ENCODE measurements around the gene LYSMD2.

Gene LYSMD2

DNA sequence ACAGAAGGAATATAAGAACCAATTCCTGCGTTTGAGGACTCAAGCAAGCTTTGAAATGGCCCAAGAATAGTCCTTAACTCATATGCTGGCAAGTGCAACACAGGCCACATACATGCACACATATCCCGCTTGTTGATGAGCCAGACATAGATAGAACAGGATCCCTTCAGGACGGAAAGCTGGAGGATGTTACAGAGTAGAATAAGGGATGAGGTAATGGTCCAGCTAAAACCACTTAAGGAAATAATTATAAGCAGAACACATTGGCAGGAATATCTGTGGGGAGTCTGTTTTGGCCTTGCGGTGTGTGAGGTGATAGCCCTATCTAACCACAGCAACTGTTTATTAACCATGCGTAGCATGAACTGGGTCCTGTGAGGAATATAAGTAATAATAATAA lies 31.2 kb downstream of the LYSMD2 start:
- no peak for DNase-seq (ENCODE audit: low read depth)
- TF ChIP-seq, protein P1, sequence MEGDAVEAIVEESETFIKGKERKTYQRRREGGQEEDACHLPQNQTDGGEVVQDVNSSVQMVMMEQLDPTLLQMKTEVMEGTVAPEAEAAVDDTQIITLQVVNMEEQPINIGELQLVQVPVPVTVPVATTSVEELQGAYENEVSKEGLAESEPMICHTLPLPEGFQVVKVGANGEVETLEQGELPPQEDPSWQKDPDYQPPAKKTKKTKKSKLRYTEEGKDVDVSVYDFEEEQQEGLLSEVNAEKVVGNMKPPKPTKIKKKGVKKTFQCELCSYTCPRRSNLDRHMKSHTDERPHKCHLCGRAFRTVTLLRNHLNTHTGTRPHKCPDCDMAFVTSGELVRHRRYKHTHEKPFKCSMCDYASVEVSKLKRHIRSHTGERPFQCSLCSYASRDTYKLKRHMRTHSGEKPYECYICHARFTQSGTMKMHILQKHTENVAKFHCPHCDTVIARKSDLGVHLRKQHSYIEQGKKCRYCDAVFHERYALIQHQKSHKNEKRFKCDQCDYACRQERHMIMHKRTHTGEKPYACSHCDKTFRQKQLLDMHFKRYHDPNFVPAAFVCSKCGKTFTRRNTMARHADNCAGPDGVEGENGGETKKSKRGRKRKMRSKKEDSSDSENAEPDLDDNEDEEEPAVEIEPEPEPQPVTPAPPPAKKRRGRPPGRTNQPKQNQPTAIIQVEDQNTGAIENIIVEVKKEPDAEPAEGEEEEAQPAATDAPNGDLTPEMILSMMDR (IDR thresholded peaks at IDR 0.05; ENCODE audit: low read length, missing control alignments): no peak
- no peak overlapping the region for H3K4me3 ChIP-seq (replicated peaks; ENCODE audit: low read depth, low read length)

DNA sequence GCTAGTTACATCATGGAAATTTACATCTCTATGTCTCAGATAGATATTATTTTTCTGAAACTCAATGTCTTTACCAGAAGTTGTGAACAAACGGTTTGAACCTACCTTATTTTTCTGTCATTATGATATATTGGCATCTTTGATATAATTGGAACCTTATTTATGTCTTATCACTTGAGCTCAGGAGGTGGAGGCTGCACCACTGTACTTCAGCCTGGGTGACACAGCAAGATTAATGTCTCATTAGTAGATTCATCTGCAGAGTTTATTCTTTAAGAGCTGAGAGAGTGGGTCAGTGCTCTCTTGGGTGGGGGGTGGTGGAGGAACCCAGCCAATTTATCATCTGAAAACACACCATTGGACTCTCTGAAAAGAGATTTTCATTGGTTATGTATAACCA lies 34.7 kb downstream of the LYSMD2 start:
- DNase-seq (ENCODE audit: low read depth): no peak
- TF ChIP-seq, protein P1 (IDR thresholded peaks at IDR 0.05; ENCODE audit: low read length, missing control alignments): no peak
- no peak overlapping the region for H3K4me3 ChIP-seq (replicated peaks; ENCODE audit: low read depth, low read length)

DNA sequence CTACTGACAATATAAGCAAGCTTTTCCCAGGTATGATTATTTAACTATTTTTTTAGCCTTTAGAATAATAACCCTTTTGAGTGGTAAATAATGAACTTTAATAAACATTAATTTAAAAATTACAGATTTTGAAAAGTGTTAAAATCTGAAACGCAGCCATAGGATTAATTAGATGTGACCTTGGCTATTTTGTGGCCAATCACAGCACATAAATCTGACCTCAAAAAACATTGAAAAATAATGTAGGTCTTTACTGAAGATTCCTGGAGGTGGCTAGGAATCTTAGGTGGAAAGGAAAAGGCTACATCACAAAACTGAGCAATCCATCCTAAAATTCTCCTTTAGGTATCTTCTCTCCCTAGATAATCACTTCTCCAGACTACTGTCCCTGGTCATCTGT lies 38.1 kb downstream of the LYSMD2 start:
- no peak overlapping the region for H3K4me3 ChIP-seq (replicated peaks; ENCODE audit: low read depth, low read length)
- TF ChIP-seq, protein P1 (IDR thresholded peaks at IDR 0.05; ENCODE audit: low read length, missing control alignments): no peak
- DNase-seq (ENCODE audit: low read depth): no peak

DNA sequence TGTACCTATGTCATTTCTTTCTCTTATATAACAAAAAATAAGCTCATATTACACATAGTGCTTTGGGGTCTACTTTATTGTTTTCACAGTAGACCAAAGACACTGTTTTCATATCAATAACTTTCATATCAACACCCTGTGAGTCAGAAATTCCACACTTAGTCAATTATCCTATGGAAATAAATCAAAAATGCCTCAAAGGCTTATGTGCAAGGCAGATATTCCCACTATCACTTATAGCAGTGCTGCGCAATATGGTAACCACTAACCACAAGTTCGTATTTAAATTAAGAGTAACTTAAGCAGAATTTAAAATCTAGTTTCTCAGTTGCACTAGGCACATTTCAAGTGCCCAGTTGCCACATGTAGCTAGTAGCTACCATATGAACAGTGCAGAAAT lies 40.3 kb downstream of the LYSMD2 start:
- DNase-seq (ENCODE audit: low read depth): no peak
- TF ChIP-seq, protein P1 (IDR thresholded peaks at IDR 0.05; ENCODE audit: low read length, missing control alignments): no peak
- no peak overlapping the region for H3K4me3 ChIP-seq (replicated peaks; ENCODE audit: low read depth, low read length)

DNA sequence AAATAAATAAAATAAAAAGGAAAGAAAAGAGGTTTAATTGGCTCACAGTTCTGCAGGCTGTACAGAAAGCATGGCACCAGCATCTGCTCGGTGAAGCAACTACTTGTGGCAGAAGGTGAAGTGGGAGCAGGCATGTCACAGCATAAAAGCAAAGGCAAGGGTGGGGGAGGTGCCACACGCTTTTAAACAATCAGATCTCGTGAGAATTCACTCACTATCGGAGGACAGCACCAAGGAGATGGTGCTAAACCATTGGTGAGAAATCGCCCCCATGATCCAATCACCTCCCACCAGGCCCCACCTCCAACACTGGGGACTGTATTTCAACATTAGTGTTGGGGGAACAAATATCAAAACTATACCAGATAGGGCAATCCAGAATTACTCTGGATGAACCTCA lies 40.9 kb downstream of the LYSMD2 start:
- no peak for DNase-seq (ENCODE audit: low read depth)
- TF ChIP-seq, protein P1 (IDR thresholded peaks at IDR 0.05; ENCODE audit: low read length, missing control alignments): no peak
- no peak overlapping the region for H3K4me3 ChIP-seq (replicated peaks; ENCODE audit: low read depth, low read length)

DNA sequence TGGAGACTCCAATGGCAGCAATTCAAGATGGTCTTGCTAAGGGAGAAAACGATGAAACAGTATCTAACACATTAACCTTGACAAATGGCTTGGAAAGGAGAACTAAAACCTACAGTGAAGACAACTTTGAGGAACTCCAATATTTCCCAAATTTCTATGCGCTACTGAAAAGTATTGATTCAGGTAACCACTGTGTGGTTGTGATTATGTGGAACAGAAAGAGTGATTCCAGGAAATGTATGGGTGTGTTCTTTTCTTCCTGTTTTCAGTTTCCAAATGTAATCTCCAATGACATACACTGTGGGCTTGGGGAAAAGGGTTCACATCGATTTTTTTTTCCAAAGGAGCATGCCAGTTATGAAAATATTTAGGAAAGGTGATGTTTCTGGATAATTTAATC lies 45.3 kb downstream of the LYSMD2 start:
- H3K4me3 ChIP-seq (replicated peaks; ENCODE audit: low read depth, low read length): no peak overlapping the region
- DNase-seq (ENCODE audit: low read depth): no peak
- TF ChIP-seq, protein P1 (IDR thresholded peaks at IDR 0.05; ENCODE audit: low read length, missing control alignments): no peak

DNA sequence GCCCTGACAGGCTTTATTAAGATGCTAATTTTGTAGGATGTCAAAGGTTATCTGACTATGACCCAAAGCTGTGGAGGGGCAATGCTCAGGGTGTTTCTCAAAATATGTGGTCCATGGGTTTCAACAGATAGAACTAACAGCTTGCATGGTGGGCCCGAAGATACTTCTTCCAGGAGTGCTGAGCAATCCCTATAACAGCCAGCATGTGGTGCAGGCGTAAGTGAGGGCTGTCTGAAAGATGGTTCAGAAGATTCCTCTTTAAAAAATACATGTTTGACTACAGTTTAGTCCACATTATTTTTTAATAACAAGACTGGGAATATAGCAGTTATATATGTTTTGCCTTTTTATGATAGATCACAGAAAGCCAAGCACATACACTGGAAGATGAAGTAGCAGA lies 48.6 kb downstream of the LYSMD2 start:
- TF ChIP-seq, protein P1 (IDR thresholded peaks at IDR 0.05; ENCODE audit: low read length, missing control alignments): peak; percentile 27
- no peak overlapping the region for H3K4me3 ChIP-seq (replicated peaks; ENCODE audit: low read depth, low read length)
- DNase-seq (ENCODE audit: low read depth): peak; percentile 8

Data from fibroblast of pulmonary artery (primary cell).